ENCODE measurements around the gene TTI1. TPM values are rescaled to one million over a fixed set of nuclear protein-coding genes. Genes with fewer than 3 reads are reported as not detected.
"Not testable (repeated sequence)": the region's sequence is repeated elsewhere in the genome, so short reads cannot be mapped to it uniquely, and the experiment has no call there.

The TTI1 gene
- total RNA-seq, 1 donor from 2014 or later: 51.9 TPM

- H3K4me1 Mint-ChIP-seq (ENCODE audit: low read depth): no peaks in the 10 kb centered on the region
- H3K27me3 Mint-ChIP-seq: no peaks in the 10 kb centered on the region
- DNase-seq (ENCODE audit: low spot score, unreplicated experiment): no peak
- no peak for TF ChIP-seq CTCF (IDR thresholded peaks at IDR 0.05; ENCODE audit: unreplicated experiment)
- H3K9me3 Mint-ChIP-seq (ENCODE audit: low read depth): peaks cover 2% of the 10 kb centered on the region
- peaks cover 28% of the 10 kb centered on the region for H3K36me3 Mint-ChIP-seq (ENCODE audit: insufficient read depth)
- no peak overlapping the region for H3K27ac Mint-ChIP-seq
- H3K4me3 Mint-ChIP-seq (ENCODE audit: low read depth): no peak overlapping the region
Measured at GRCh38 chr20:38012332-38012731, 20.9 kb downstream of the TTI1 start.

GRCh38 chr20:38011696-38012095, 21.6 kb downstream of the TTI1 start:
- no peak for TF ChIP-seq CTCF (IDR thresholded peaks at IDR 0.05; ENCODE audit: unreplicated experiment)
- no peak for DNase-seq (ENCODE audit: low spot score, unreplicated experiment)
- Mint-ChIP-seq H3K36me3 (ENCODE audit: insufficient read depth) (peaks cover 22% of the 10 kb centered on the region), H3K27me3 (no peaks in the 10 kb centered on the region), H3K4me1 (ENCODE audit: low read depth) (no peaks in the 10 kb centered on the region), H3K9me3 (ENCODE audit: low read depth) (no peaks in the 10 kb centered on the region), H3K27ac (no peak overlapping the region), H3K4me3 (ENCODE audit: low read depth) (no peak overlapping the region)

GRCh38 chr20:38009416-38009815, 23.8 kb downstream of the TTI1 start:
- not testable (repeated sequence) for H3K9me3 Mint-ChIP-seq (ENCODE audit: low read depth); H3K27ac Mint-ChIP-seq; H3K27me3 Mint-ChIP-seq; DNase-seq (ENCODE audit: low spot score, unreplicated experiment); H3K4me3 Mint-ChIP-seq (ENCODE audit: low read depth); H3K4me1 Mint-ChIP-seq (ENCODE audit: low read depth)
- H3K36me3 Mint-ChIP-seq (ENCODE audit: insufficient read depth): peaks cover 20% of the 10 kb centered on the region

GRCh38 chr20:38008233-38008944, 24.9 kb downstream of the TTI1 start:
- TF ChIP-seq CTCF (IDR thresholded peaks at IDR 0.05; ENCODE audit: unreplicated experiment): no peak
- H3K4me1 Mint-ChIP-seq (ENCODE audit: low read depth): no peaks in the 10 kb centered on the region
- no peak for DNase-seq (ENCODE audit: low spot score, unreplicated experiment)
- H3K4me3 Mint-ChIP-seq (ENCODE audit: low read depth): no peak overlapping the region
- no peak overlapping the region for H3K27ac Mint-ChIP-seq
- peaks cover 19% of the 10 kb centered on the region for H3K36me3 Mint-ChIP-seq (ENCODE audit: insufficient read depth)
- no peaks in the 10 kb centered on the region for H3K9me3 Mint-ChIP-seq (ENCODE audit: low read depth)
- H3K27me3 Mint-ChIP-seq: no peaks in the 10 kb centered on the region

- no peaks in the 10 kb centered on the region for H3K9me3 Mint-ChIP-seq (ENCODE audit: low read depth)
- peaks cover 15% of the 10 kb centered on the region for H3K36me3 Mint-ChIP-seq (ENCODE audit: insufficient read depth)
- no peak for TF ChIP-seq CTCF (IDR thresholded peaks at IDR 0.05; ENCODE audit: unreplicated experiment)
- H3K4me1 Mint-ChIP-seq (ENCODE audit: low read depth): no peaks in the 10 kb centered on the region
- DNase-seq (ENCODE audit: low spot score, unreplicated experiment): no peak
- H3K27ac Mint-ChIP-seq: no peak overlapping the region
- no peak overlapping the region for H3K4me3 Mint-ChIP-seq (ENCODE audit: low read depth)
- H3K27me3 Mint-ChIP-seq: no peaks in the 10 kb centered on the region
Measured at GRCh38 chr20:38007526-38007925, 25.7 kb downstream of the TTI1 start.

- Mint-ChIP-seq H3K36me3 (ENCODE audit: insufficient read depth) (peaks cover 10% of the 10 kb centered on the region), H3K4me3 (ENCODE audit: low read depth) (no peak overlapping the region), H3K9me3 (ENCODE audit: low read depth) (no peaks in the 10 kb centered on the region), H3K27me3 (no peaks in the 10 kb centered on the region), H3K27ac (no peak overlapping the region), H3K4me1 (ENCODE audit: low read depth) (no peaks in the 10 kb centered on the region)
- no peak for TF ChIP-seq CTCF (IDR thresholded peaks at IDR 0.05; ENCODE audit: unreplicated experiment)
- no peak for DNase-seq (ENCODE audit: low spot score, unreplicated experiment)
Measured at GRCh38 chr20:38005903-38006302, 27.4 kb downstream of the TTI1 start.

All from progenitor cell of endocrine pancreas (in vitro differentiated cells).